A549 (cell line): ENCODE measurements around the gene LMO1.

ENCODE experiments used
- EHF ChIP-seq: fragments of 250-450 bp; sonication (Bioruptor Pico); IDR thresholded peaks from 2 replicates; pipeline ENCODE4 v1.5.0; 2020; ENCODE audit warnings: mild to moderate bottlenecking
- EHMT2 ChIP-seq: fragments of 200-600 bp; sonication (generic); IDR thresholded peaks from 2 replicates; pipeline ENCODE4 v1.6.1; 2016; ENCODE audit warnings: antibody characterized with exemption, low read depth, mild to moderate bottlenecking, moderate library complexity
- EP300 ChIP-seq, 2 experiments: fragments of >200 bp; sonication (Bioruptor Twin); formaldehyde crosslinking; IDR thresholded peaks; 2 replicates in 1 of 2; 3 replicates in 1 of 2; pipeline ENCODE4 v1.6.1; 2016 to 2017
- FOSL2 ChIP-seq, 2 experiments: fragments of 450-650 bp in 1 of 2; fragments of >200 bp in 1 of 2; sonication (Bioruptor Twin) in 1 of 2; formaldehyde crosslinking; IDR thresholded peaks; 2 replicates each; pipeline versions ENCODE4 v1.5.0 to v1.6.1; 2016 to 2020; ENCODE audit warnings: mild to moderate bottlenecking in 1 of 2, moderate library complexity in 1 of 2
- MAZ ChIP-seq: fragments of 150-350 bp; IDR thresholded peaks from 2 replicates; pipeline ENCODE4 v1.6.1; 2014; ENCODE audit warnings: antibody characterized with exemption, low read depth, low read length, borderline replicate concordance
- PBX3 ChIP-seq: IDR thresholded peaks from 2 replicates; pipeline ENCODE4 v1.6.1; 2012
- RNF2 ChIP-seq: fragments of 200-600 bp; sonication (generic); IDR thresholded peaks from 2 replicates; pipeline ENCODE4 v1.6.1; 2016; ENCODE audit warnings: low read depth, mild to moderate bottlenecking, antibody characterized with exemption, moderate library complexity, borderline replicate concordance
- USF2 ChIP-seq: fragments of 450-650 bp; IDR thresholded peaks from 2 replicates; pipeline ENCODE4 v1.6.1; 2014; ENCODE audit warnings: antibody characterized with exemption
- TF ChIP-seq, protein P1 (sequence below): fragments of >200 bp; sonication (Bioruptor Twin); formaldehyde crosslinking; IDR thresholded peaks from 3 replicates; pipeline ENCODE4 v1.5.1; 2016

DNA sequence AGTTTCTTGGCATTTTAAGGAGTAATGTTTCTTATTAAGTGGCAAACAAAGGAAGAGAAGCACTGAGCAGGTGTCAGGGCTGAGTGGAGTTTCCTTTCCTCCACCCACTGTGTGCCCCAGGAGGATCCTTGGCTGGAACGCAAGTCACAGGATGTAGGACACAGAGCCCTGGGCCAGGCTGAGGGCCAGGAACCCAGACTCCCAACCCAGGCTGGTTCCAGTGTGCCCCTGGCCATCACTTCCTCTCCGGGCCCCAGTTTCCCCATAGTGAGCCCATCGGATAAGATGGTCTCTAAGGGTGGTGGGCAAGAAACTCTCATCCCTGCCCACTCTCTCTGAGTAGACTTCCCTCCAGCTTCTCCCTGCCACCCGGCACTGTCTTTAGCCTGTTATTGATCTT is 45.3 kb downstream of the LMO1 start:
- TF ChIP-seq, protein P1, sequence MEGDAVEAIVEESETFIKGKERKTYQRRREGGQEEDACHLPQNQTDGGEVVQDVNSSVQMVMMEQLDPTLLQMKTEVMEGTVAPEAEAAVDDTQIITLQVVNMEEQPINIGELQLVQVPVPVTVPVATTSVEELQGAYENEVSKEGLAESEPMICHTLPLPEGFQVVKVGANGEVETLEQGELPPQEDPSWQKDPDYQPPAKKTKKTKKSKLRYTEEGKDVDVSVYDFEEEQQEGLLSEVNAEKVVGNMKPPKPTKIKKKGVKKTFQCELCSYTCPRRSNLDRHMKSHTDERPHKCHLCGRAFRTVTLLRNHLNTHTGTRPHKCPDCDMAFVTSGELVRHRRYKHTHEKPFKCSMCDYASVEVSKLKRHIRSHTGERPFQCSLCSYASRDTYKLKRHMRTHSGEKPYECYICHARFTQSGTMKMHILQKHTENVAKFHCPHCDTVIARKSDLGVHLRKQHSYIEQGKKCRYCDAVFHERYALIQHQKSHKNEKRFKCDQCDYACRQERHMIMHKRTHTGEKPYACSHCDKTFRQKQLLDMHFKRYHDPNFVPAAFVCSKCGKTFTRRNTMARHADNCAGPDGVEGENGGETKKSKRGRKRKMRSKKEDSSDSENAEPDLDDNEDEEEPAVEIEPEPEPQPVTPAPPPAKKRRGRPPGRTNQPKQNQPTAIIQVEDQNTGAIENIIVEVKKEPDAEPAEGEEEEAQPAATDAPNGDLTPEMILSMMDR = no peak
- TF ChIP-seq EHF = no peak
- no peak for TF ChIP-seq EP300 (IDR thresholded peaks at IDR 0.05)
- no peak for TF ChIP-seq RNF2
- TF ChIP-seq EHMT2 = no peak
- no peak for TF ChIP-seq MAZ
- no peak for TF ChIP-seq USF2
- TF ChIP-seq FOSL2 (IDR thresholded peaks at IDR 0.05) = no peak
- no peak for TF ChIP-seq FOSL2 (CRISPR knock-in tag; IDR thresholded peaks at IDR 0.05)
- no peak for TF ChIP-seq PBX3
